ENCODE data around the gene ATF6B.
"Not testable (repeated sequence)": the region's sequence is repeated elsewhere in the genome, so short reads cannot be mapped to it uniquely, and the experiment has no call there.

The ATF6B gene

DNA sequence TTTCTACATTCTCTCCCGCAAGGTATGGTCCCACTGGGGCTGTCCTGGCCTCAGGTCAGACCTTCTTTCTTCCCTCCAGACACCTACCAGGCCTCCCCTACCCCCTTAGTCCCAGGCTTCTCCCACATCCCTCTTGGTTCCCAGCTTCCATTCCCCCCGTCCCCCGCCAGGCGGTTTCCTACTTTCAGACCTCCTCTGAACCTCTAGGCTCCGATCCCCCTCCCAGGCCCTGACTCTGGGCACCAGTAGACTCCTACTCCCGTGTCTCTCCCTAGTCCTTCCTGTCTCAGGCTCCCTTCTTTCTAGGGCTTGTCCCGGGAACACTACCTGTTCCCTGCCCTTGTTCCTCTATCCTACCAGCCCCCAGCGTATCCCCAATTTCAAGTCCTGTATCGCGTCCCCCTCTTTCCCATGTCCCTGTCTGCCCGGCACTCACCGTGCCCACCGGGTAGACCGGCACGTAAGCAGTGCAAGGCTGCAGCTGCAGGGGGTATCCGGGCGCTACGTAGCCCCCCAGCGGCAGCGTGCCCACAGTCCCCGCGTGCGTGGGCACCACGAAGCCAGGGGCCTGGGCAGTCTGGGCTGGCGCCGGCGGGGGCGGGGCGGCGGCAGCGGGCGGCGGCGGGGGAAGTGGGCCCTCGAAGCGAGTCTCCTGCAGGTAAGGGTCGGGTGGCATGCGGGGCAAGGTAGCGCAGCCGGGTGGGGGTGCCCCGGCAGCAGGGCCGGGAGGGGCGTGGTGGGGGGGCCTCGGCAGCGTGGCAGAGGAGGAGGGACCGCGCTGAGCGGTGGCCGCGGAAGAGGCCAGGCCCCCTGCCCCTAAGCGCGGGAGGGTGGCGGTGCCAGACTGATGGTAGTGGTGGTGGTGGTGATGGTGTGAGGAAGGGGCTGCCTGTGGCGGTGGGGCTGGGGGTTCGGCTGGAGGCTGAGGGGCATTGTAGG is 22.2 kb upstream of the ATF6B start:
- FAIRE-seq (no peak), DNase-seq (ENCODE audit: insufficient read length, low spot score) (no peak)
- TF ChIP-seq, protein P1, sequence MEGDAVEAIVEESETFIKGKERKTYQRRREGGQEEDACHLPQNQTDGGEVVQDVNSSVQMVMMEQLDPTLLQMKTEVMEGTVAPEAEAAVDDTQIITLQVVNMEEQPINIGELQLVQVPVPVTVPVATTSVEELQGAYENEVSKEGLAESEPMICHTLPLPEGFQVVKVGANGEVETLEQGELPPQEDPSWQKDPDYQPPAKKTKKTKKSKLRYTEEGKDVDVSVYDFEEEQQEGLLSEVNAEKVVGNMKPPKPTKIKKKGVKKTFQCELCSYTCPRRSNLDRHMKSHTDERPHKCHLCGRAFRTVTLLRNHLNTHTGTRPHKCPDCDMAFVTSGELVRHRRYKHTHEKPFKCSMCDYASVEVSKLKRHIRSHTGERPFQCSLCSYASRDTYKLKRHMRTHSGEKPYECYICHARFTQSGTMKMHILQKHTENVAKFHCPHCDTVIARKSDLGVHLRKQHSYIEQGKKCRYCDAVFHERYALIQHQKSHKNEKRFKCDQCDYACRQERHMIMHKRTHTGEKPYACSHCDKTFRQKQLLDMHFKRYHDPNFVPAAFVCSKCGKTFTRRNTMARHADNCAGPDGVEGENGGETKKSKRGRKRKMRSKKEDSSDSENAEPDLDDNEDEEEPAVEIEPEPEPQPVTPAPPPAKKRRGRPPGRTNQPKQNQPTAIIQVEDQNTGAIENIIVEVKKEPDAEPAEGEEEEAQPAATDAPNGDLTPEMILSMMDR (IDR thresholded peaks at IDR 0.05; ENCODE audit: insufficient read depth, missing control alignments), result no peak

DNA sequence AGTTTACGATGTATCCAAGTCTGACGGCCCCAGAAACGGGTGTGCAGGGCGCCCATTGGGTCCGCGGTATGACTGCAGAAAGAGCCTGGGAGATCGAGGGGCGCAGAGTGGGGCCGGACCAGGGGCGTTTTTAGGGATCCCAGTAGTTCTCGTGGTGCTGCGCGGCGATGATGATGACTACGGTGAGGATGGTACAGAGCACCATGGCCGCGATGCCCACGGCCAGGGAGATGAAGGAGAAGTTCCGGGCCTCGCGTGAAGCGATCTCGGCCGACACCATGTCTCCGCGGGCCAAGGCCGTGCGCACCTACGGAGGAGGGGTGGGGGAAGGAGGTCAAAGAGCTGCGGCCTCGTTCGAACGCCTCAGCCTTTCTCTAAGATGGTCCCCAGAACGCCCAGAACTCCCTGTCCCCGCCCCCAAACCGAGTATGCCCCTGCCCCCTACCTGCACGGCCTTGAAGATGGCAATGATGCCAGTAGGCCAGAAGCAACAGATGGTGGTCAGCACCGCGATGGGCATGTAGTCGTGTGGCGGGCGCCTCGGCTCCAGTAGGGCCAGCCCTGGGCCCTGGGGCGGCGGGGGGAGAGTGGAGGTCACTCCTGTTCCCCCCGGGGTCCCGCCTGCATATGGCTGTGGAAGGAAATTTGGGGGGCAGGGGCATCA is 21.2 kb upstream of the ATF6B start:
- FAIRE-seq (no peak), DNase-seq (ENCODE audit: insufficient read length, low spot score) (no peak)
- TF ChIP-seq, protein P1 (IDR thresholded peaks at IDR 0.05; ENCODE audit: insufficient read depth, missing control alignments), result no peak

DNA sequence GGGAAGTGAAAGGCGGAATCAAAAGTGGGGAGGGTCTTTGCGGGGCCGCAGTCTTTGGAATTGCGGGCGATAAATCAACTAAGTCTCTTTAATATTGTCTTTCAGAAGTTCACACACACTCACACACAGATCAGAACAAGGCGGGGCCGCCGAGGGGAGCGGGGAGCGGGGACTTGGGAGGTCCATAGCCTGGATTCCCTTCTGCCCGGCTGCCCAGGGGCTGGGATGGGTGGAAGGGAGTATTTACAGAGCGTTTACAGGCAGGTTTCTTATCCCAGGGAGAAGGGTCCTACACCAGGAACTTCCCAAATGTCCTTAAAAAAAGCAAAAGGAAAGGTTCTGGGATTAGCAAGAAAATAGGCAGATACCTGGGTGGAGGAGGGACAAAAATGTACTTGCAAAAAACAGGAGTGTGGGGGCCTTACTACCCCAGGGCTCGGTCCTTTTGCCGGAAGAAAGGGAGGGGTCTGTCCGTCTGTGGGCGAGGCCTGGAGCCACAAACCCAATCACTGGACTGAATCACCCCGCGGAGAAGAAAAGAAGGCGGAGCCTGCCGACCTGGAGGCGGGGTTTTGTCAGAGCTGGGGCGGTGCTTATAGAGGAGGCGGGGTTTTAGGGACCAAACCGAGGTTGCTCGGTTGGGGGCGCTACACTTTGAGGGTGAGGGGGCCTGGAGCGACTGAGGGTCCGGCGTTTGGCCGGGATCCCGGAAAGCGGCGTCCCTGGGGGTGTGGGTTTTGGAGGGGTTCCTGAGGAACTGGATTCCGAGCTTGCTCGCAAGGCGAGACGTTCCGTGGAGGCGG is 20.4 kb upstream of the ATF6B start:
- FAIRE-seq, result no peak
- DNase-seq (ENCODE audit: insufficient read length, low spot score), result no peak
- TF ChIP-seq, protein P1 (IDR thresholded peaks at IDR 0.05; ENCODE audit: insufficient read depth, missing control alignments), result no peak

DNA sequence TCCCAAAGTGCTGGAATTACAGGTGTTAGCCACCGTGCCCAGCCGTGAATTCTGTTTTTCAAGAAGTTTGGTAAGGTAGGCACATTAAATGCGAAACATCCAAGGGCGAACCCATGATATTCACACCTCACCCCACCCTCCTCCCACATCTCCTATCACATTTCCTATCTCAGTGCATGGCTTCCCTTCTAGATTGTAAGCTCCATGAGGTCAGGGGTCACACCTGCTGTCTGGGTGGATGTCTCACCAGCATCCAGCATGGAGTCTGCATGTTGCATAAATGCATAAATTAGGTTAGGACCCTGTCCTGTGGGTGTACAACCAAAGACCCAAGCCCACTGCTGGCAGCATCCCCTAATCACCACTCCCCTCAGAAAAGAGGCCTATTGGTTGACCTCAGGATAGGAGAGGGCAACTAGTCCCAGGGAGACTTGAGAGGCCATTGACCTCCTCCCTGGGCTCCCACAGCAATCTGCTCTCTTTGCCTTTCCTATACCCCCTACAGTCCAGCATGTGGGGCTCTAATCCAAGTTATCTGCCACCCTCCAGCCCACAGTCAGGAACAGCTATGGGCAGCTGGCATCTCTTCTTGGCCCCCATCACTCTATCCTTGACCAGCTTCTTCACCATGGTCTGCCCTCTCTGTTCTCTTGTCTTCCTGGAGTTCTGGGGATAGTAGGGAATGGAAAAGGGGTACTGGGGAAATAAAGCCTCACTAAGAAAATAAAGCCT is 19.5 kb upstream of the ATF6B start:
- TF ChIP-seq, protein P1 (IDR thresholded peaks at IDR 0.05; ENCODE audit: insufficient read depth, missing control alignments), result no peak
- no peak for FAIRE-seq
- DNase-seq (ENCODE audit: insufficient read length, low spot score), result no peak

DNA sequence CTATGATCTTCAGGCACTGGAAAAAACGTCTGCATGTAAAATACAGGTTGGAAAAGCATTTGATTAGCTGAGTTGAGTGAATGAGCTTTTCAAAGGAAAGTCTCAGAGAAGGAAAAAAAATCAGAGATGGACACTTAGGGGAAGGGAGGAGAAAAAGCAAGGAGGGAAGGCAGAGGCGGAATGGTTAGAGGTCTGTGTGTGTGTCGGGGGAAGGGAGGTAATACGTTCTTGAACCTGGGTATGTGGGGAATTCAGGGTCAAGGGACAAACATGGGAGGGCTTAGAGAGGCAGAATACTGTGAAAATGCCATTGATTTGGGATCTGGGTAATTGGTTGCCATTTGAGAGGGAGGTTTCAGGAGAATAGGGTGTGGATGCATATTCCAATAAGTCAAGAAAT is 18.6 kb upstream of the ATF6B start:
- FAIRE-seq, result no peak
- TF ChIP-seq, protein P1 (IDR thresholded peaks at IDR 0.05; ENCODE audit: insufficient read depth, missing control alignments), result no peak
- DNase-seq (ENCODE audit: insufficient read length, low spot score), result no peak

DNA sequence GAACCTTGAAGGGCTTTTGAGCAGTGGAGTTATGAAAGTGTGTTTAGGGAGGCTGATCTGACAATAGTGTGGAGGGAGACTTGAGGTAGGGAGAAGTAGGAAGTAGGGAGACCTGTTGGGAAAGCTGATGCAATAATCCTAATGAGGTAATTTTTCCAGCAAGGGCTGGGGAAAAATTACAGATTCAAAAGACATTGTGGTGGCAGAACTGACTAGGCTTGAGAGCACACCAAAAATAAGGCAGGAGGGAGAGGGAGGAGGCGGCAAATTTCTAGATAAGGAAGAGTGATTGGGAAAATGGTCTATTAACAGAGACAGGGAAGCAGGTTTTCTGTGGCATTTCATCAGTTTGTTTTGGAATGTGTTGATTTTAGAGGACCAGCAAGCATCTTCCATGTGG is 18.2 kb upstream of the ATF6B start:
- TF ChIP-seq, protein P1 (IDR thresholded peaks at IDR 0.05; ENCODE audit: insufficient read depth, missing control alignments), result no peak
- DNase-seq (ENCODE audit: insufficient read length, low spot score), result no peak
- FAIRE-seq, result no peak

DNA sequence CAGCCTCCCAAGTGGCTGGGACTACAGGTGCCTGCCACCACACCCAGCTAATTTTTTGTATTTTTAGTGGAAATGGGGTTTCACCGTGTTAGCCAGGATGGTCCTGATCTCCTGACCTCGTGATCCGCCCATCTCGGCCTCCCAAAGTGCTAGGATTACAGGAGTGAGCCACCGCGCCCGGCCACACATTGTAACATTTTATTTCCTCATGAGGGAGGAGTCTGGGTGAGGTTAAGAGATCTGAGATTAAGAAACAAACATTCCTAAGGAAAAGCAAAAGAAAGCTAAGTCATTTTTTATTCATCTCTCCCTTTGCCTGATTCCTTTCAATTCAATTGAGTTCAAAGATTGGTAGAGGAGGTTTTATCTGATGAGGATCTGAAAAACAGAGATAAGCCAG is 16.2 kb upstream of the ATF6B start:
- DNase-seq (ENCODE audit: insufficient read length, low spot score); FAIRE-seq: not testable (repeated sequence)

Data from D721Med (cell line).